GM23338 (cell line): ENCODE measurements around the gene NCK2. TPM values are rescaled to one million over a fixed set of nuclear protein-coding genes. Genes with fewer than 3 reads are reported as not detected.

Source experiments
- ATAC-seq: fragments of 200-7000 bp; cut with Tn5 transposase; 3 replicates; pipeline ENCODE4 v1.9.1; 2020
- DNase-seq: peaks from one replicate; pipeline ENCODE4 v3.0.0-alpha.2; 2015; ENCODE audit warnings: low spot score
- H2AFZ ChIP-seq: fragments of 200-600 bp; sonication (generic); 2 replicates; pipeline ENCODE4 v1.8.0; 2016; ENCODE audit warnings: antibody characterized with exemption, mild to moderate bottlenecking, moderate library complexity
- H3F3A ChIP-seq: fragments of 200-600 bp; sonication (generic); replicated peaks from 2 replicates; pipeline ENCODE4 v1.8.0; 2017; ENCODE audit warnings: antibody characterized with exemption, mixed run types, low read depth
- H3K27ac ChIP-seq: fragments of 200-600 bp; sonication (generic); 2 replicates; pipeline ENCODE4 v1.6.1; 2016; ENCODE audit warnings: low read depth
- H3K27me3 ChIP-seq: fragments of 200-600 bp; sonication (generic); 2 replicates; pipeline ENCODE4 v1.8.0; 2016; ENCODE audit warnings: mild to moderate bottlenecking, mixed run types, moderate library complexity; ENCODE audit not compliant: insufficient read depth
- H3K36me3 ChIP-seq: fragments of 200-600 bp; sonication (generic); 2 replicates; pipeline ENCODE4 v1.8.0; 2016; ENCODE audit warnings: mild to moderate bottlenecking; ENCODE audit not compliant: insufficient read depth
- H3K4me1 ChIP-seq: fragments of 200-600 bp; sonication (generic); 2 replicates; pipeline ENCODE4 v1.8.0; 2016; ENCODE audit warnings: mild to moderate bottlenecking, moderate library complexity; ENCODE audit not compliant: insufficient read depth
- H3K4me2 ChIP-seq: fragments of 200-600 bp; sonication (generic); 2 replicates; pipeline ENCODE4 v1.7.1; 2017; ENCODE audit warnings: mixed run types
- H3K4me3 ChIP-seq: fragments of 200-600 bp; sonication (generic); 2 replicates; pipeline ENCODE4 v1.6.1; 2016; ENCODE audit warnings: mixed run types
- H3K79me2 ChIP-seq: fragments of 200-600 bp; sonication (generic); replicated peaks from 2 replicates; pipeline ENCODE4 v1.8.0; 2017; ENCODE audit warnings: mild to moderate bottlenecking; ENCODE audit not compliant: insufficient read depth
- H3K9me2 ChIP-seq: fragments of 200-600 bp; sonication (generic); 2 replicates; pipeline ENCODE4 v1.8.0; 2017; ENCODE audit not compliant: insufficient read depth
- H4K20me1 ChIP-seq: fragments of 200-600 bp; sonication (generic); replicated peaks from 2 replicates; pipeline ENCODE4 v1.8.0; 2017; ENCODE audit warnings: mild to moderate bottlenecking; ENCODE audit not compliant: insufficient read depth
- H3K27ac Mint-ChIP-seq: 2 replicates; pipeline ENCODE4 v1.8.0; 2020; ENCODE audit warnings: inconsistent platforms, mild to moderate bottlenecking, moderate library complexity, mixed read lengths
- H3K27me3 Mint-ChIP-seq: 3 replicates; pipeline ENCODE4 v1.8.0; 2022; ENCODE audit warnings: low read depth, mild to moderate bottlenecking, moderate library complexity, mixed read lengths, inconsistent platforms; ENCODE audit not compliant: insufficient read depth, poor library complexity
- H3K36me3 Mint-ChIP-seq: 3 replicates; pipeline ENCODE4 v1.8.0; 2021; ENCODE audit warnings: low read depth, mild to moderate bottlenecking, inconsistent platforms, moderate library complexity, mixed read lengths
- H3K4me1 Mint-ChIP-seq: 3 replicates; pipeline ENCODE4 v1.8.0; 2020; ENCODE audit warnings: mild to moderate bottlenecking, inconsistent platforms, mixed read lengths
- H3K4me3 Mint-ChIP-seq: 3 replicates; pipeline ENCODE4 v1.8.0; 2021; ENCODE audit warnings: moderate library complexity, mild to moderate bottlenecking, inconsistent platforms, mixed read lengths
- H3K9me3 Mint-ChIP-seq: 3 replicates; pipeline ENCODE4 v1.8.0; 2020; ENCODE audit warnings: moderate library complexity, mild to moderate bottlenecking, inconsistent platforms, mixed read lengths
- CREB1 ChIP-seq: fragments of 250-450 bp; sonication (Bioruptor Pico); IDR thresholded peaks from 2 replicates; pipeline ENCODE4 v1.5.0; 2020; ENCODE audit warnings: low read depth, mild to moderate bottlenecking, moderate library complexity
- EZH2 ChIP-seq: fragments of 200-600 bp; sonication (generic); IDR thresholded peaks from one replicate; pipeline ENCODE4 v1.8.0; 2017; ENCODE audit warnings: antibody characterized with exemption, mild to moderate bottlenecking, low read depth; ENCODE audit not compliant: unreplicated experiment
- EZH2phosphoT487 ChIP-seq: fragments of 200-600 bp; sonication (generic); IDR thresholded peaks from one replicate; pipeline ENCODE4 v1.8.1; 2018; ENCODE audit warnings: antibody characterized with exemption; ENCODE audit not compliant: unreplicated experiment
- JUNB ChIP-seq: IDR thresholded peaks from one replicate; pipeline ENCODE4 v1.6.1; 2016; ENCODE audit warnings: antibody characterized with exemption; ENCODE audit not compliant: unreplicated experiment
- NANOG ChIP-seq: IDR thresholded peaks from 2 replicates; pipeline ENCODE4 v1.6.1; 2016; ENCODE audit warnings: antibody characterized with exemption, borderline replicate concordance
- POLR2AphosphoS5 ChIP-seq: IDR thresholded peaks from 2 replicates; pipeline ENCODE4 v1.6.1; 2016; ENCODE audit warnings: antibody characterized with exemption, low read depth
- STAT1 ChIP-seq: IDR thresholded peaks from one replicate; pipeline ENCODE4 v1.6.1; 2016; ENCODE audit warnings: antibody characterized with exemption; ENCODE audit not compliant: unreplicated experiment
- ZNF114 ChIP-seq: fragments of 250-450 bp; sonication (Bioruptor Pico); IDR thresholded peaks from 2 replicates; pipeline ENCODE4 v1.5.0; 2020; ENCODE audit warnings: mild to moderate bottlenecking, moderate library complexity
- ZNF331 ChIP-seq: fragments of 250-450 bp; sonication (Bioruptor Pico); IDR thresholded peaks from 2 replicates; pipeline ENCODE4 v1.5.0; 2020; ENCODE audit warnings: low read depth, mild to moderate bottlenecking, moderate library complexity
- polyA plus RNA-seq: library from polyadenylated mRNA; unstranded; fragments of >200 nt; fragmentation: Nextera tagmentation; extraction: Ambion mirVana; gene quantifications from 2 replicates; pipeline ENCODE4 v1.2.1, GENCODE V29; 2016
- total RNA-seq: library from RNA; depleted of rRNA; stranded (reverse); fragments of >200 nt; shearing (Covaris generic); gene quantifications from 2 replicates; pipeline ENCODE4 v1.2.3, GENCODE V29; 2014
- TF ChIP-seq, protein P1 (sequence below): IDR thresholded peaks from one replicate; pipeline ENCODE4 v1.6.1; 2018; ENCODE audit warnings: antibody characterized with exemption; ENCODE audit not compliant: unreplicated experiment
- TF ChIP-seq, protein P2 (sequence below): fragments of 250-450 bp; sonication (Bioruptor Pico); IDR thresholded peaks from 2 replicates; pipeline ENCODE4 v1.5.0; 2020; ENCODE audit warnings: mild to moderate bottlenecking, moderate library complexity
- TF ChIP-seq, protein P3 (sequence below), 2 experiments: fragments of 200-600 bp in 1 of 2; sonication (generic) in 1 of 2; conservative IDR thresholded peaks; 2 replicates each; pipeline versions ENCODE4 v1.5.1 to v1.6.1; 2016 to 2017; ENCODE audit warnings: antibody characterized with exemption in 2 of 2, low read depth in 2 of 2, mild to moderate bottlenecking in 2 of 2, moderate library complexity in 1 of 2
- TF ChIP-seq, protein P4 (sequence below): IDR thresholded peaks from 2 replicates; pipeline ENCODE4 v1.6.1; 2016; ENCODE audit warnings: antibody characterized with exemption

Gene NCK2
- total and polyA plus RNA-seq, 2 experiments from 2014 or later = 26.9 to 59.9 TPM

DNA sequence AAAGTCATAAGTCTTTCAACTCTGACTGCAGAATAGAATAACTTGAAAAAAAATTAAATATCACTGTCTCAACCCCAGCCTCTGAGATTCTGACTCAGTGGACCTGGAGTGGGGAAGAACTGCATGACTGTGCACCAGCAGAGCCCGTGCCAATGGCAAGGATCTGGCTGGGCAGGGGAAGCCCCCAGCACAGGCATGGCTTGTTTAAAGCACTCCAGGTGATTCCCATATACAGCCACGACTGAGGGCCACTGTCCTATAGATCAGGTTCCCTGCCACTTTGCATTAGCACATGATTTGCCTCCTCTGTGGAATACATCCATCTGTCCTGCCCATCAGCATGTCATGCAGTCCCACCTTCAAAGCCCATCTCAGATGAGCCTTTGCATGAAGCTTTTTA lies 45.9 kb upstream of the NCK2 start:
- no peaks in the 10 kb centered on the region for H3K27me3 ChIP-seq
- no peak overlapping the region for H3K27ac ChIP-seq
- Mint-ChIP-seq H3K4me1 (no peaks in the 10 kb centered on the region; the same call in 1 of the 3 replicates), H3K27ac (no peak overlapping the region), H3K9me3 (no peaks in the 10 kb centered on the region), H3K4me3 (no peak overlapping the region), H3K36me3 (no peaks in the 10 kb centered on the region), H3K27me3 (peaks cover 8% of the 10 kb centered on the region)
- no peak overlapping the region for H3K4me3 ChIP-seq
- H4K20me1 ChIP-seq = no peaks in the 10 kb centered on the region; the same call in 1 of the 2 replicates
- H3K36me3 ChIP-seq = no peaks in the 10 kb centered on the region
- H3K4me1 ChIP-seq = no peaks in the 10 kb centered on the region
- DNase-seq = no peak
- no peak overlapping the region for H2AFZ ChIP-seq
- H3K4me2 ChIP-seq = no peak overlapping the region
- H3K9me2 ChIP-seq = peaks cover 6% of the 10 kb centered on the region
- TF ChIP-seq, protein P1, sequence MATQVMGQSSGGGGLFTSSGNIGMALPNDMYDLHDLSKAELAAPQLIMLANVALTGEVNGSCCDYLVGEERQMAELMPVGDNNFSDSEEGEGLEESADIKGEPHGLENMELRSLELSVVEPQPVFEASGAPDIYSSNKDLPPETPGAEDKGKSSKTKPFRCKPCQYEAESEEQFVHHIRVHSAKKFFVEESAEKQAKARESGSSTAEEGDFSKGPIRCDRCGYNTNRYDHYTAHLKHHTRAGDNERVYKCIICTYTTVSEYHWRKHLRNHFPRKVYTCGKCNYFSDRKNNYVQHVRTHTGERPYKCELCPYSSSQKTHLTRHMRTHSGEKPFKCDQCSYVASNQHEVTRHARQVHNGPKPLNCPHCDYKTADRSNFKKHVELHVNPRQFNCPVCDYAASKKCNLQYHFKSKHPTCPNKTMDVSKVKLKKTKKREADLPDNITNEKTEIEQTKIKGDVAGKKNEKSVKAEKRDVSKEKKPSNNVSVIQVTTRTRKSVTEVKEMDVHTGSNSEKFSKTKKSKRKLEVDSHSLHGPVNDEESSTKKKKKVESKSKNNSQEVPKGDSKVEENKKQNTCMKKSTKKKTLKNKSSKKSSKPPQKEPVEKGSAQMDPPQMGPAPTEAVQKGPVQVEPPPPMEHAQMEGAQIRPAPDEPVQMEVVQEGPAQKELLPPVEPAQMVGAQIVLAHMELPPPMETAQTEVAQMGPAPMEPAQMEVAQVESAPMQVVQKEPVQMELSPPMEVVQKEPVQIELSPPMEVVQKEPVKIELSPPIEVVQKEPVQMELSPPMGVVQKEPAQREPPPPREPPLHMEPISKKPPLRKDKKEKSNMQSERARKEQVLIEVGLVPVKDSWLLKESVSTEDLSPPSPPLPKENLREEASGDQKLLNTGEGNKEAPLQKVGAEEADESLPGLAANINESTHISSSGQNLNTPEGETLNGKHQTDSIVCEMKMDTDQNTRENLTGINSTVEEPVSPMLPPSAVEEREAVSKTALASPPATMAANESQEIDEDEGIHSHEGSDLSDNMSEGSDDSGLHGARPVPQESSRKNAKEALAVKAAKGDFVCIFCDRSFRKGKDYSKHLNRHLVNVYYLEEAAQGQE = no peak
- TF ChIP-seq ZNF331 (CRISPR knock-in tag) = no peak
- TF ChIP-seq POLR2AphosphoS5 = no peak
- TF ChIP-seq EZH2 = no peak
- no peak for TF ChIP-seq EZH2phosphoT487
- TF ChIP-seq, protein P2, sequence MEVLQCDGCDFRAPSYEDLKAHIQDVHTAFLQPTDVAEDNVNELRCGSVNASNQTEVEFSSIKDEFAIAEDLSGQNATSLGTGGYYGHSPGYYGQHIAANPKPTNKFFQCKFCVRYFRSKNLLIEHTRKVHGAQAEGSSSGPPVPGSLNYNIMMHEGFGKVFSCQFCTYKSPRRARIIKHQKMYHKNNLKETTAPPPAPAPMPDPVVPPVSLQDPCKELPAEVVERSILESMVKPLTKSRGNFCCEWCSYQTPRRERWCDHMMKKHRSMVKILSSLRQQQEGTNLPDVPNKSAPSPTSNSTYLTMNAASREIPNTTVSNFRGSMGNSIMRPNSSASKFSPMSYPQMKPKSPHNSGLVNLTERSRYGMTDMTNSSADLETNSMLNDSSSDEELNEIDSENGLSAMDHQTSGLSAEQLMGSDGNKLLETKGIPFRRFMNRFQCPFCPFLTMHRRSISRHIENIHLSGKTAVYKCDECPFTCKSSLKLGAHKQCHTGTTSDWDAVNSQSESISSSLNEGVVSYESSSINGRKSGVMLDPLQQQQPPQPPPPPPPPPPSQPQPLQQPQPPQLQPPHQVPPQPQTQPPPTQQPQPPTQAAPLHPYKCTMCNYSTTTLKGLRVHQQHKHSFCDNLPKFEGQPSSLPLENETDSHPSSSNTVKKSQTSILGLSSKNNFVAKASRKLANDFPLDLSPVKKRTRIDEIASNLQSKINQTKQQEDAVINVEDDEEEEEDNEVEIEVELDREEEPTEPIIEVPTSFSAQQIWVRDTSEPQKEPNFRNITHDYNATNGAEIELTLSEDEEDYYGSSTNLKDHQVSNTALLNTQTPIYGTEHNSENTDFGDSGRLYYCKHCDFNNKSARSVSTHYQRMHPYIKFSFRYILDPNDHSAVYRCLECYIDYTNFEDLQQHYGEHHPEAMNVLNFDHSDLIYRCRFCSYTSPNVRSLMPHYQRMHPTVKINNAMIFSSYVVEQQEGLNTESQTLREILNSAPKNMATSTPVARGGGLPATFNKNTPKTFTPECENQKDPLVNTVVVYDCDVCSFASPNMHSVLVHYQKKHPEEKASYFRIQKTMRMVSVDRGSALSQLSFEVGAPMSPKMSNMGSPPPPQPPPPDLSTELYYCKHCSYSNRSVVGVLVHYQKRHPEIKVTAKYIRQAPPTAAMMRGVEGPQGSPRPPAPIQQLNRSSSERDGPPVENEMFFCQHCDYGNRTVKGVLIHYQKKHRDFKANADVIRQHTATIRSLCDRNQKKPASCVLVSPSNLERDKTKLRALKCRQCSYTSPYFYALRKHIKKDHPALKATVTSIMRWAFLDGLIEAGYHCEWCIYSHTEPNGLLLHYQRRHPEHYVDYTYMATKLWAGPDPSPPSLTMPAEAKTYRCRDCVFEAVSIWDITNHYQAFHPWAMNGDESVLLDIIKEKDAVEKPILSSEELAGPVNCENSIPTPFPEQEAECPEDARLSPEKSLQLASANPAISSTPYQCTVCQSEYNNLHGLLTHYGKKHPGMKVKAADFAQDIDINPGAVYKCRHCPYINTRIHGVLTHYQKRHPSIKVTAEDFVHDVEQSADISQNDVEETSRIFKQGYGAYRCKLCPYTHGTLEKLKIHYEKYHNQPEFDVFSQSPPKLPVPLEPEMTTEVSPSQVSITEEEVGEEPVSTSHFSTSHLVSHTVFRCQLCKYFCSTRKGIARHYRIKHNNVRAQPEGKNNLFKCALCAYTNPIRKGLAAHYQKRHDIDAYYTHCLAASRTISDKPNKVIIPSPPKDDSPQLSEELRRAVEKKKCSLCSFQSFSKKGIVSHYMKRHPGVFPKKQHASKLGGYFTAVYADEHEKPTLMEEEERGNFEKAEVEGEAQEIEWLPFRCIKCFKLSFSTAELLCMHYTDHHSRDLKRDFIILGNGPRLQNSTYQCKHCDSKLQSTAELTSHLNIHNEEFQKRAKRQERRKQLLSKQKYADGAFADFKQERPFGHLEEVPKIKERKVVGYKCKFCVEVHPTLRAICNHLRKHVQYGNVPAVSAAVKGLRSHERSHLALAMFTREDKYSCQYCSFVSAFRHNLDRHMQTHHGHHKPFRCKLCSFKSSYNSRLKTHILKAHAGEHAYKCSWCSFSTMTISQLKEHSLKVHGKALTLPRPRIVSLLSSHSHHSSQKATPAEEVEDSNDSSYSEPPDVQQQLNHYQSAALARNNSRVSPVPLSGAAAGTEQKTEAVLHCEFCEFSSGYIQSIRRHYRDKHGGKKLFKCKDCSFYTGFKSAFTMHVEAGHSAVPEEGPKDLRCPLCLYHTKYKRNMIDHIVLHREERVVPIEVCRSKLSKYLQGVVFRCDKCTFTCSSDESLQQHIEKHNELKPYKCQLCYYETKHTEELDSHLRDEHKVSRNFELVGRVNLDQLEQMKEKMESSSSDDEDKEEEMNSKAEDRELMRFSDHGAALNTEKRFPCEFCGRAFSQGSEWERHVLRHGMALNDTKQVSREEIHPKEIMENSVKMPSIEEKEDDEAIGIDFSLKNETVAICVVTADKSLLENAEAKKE = no peak
- no peak for TF ChIP-seq STAT1
- TF ChIP-seq NANOG = no peak
- TF ChIP-seq ZNF114 (CRISPR knock-in tag) = no peak
- no peak for TF ChIP-seq CREB1 (CRISPR knock-in tag)
- TF ChIP-seq, protein P3, sequence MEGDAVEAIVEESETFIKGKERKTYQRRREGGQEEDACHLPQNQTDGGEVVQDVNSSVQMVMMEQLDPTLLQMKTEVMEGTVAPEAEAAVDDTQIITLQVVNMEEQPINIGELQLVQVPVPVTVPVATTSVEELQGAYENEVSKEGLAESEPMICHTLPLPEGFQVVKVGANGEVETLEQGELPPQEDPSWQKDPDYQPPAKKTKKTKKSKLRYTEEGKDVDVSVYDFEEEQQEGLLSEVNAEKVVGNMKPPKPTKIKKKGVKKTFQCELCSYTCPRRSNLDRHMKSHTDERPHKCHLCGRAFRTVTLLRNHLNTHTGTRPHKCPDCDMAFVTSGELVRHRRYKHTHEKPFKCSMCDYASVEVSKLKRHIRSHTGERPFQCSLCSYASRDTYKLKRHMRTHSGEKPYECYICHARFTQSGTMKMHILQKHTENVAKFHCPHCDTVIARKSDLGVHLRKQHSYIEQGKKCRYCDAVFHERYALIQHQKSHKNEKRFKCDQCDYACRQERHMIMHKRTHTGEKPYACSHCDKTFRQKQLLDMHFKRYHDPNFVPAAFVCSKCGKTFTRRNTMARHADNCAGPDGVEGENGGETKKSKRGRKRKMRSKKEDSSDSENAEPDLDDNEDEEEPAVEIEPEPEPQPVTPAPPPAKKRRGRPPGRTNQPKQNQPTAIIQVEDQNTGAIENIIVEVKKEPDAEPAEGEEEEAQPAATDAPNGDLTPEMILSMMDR (conservative IDR thresholded peaks at IDR 0.05; ENCODE audit: low read depth in 2 of 2) = no peak
- TF ChIP-seq, protein P4, sequence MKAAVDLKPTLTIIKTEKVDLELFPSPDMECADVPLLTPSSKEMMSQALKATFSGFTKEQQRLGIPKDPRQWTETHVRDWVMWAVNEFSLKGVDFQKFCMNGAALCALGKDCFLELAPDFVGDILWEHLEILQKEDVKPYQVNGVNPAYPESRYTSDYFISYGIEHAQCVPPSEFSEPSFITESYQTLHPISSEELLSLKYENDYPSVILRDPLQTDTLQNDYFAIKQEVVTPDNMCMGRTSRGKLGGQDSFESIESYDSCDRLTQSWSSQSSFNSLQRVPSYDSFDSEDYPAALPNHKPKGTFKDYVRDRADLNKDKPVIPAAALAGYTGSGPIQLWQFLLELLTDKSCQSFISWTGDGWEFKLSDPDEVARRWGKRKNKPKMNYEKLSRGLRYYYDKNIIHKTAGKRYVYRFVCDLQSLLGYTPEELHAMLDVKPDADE = no peak
- TF ChIP-seq JUNB = no peak
- H3F3A ChIP-seq = no peaks in the 10 kb centered on the region
- no peaks in the 10 kb centered on the region for H3K79me2 ChIP-seq
- no peak for ATAC-seq
